ENCODE data around the gene HOXA7.

The HOXA7 gene

DNA sequence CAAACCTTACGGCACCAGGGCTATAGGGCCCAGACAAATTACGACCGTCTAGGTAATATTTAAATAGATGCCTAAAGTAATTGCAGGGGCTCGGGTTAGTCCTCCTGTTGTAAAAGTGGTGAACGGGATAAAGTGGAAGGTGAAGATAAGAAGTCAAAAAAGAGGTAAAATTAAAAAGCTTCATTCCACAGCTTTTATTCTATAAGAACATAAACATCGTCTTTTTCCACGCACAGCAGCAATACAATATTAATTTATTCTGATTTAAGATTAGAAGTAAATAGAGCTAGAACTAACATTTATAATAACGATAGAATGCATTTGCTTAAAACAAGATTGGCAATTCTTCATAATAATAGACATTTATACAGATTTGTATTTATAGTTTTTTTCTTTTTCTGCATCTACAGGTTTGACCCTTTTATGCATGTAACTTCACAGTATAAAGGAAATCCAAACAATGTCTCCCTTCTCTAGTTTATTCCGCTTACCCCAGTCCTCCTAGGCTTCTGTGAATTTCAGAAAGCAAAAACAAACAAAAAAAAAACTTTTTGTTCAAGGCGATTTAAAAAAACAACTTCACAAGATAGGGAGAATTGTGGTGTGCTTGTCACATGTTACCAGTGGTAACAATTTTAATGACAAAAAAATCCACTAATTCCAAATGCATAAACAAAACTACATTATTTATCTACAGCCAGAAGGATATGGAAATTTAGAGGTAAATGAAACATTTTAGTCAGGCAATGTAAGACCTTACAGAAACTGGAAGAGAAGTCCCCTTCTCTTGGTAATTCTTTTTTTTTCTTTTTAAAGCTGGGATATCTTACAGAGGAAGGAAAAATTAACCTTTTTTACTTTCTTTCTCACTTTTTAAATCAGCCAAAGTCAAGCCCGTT is 14.2 kb upstream of the HOXA7 start:
- DNase-seq (ENCODE audit: low read depth in 2 of 2) = no peak

DNA sequence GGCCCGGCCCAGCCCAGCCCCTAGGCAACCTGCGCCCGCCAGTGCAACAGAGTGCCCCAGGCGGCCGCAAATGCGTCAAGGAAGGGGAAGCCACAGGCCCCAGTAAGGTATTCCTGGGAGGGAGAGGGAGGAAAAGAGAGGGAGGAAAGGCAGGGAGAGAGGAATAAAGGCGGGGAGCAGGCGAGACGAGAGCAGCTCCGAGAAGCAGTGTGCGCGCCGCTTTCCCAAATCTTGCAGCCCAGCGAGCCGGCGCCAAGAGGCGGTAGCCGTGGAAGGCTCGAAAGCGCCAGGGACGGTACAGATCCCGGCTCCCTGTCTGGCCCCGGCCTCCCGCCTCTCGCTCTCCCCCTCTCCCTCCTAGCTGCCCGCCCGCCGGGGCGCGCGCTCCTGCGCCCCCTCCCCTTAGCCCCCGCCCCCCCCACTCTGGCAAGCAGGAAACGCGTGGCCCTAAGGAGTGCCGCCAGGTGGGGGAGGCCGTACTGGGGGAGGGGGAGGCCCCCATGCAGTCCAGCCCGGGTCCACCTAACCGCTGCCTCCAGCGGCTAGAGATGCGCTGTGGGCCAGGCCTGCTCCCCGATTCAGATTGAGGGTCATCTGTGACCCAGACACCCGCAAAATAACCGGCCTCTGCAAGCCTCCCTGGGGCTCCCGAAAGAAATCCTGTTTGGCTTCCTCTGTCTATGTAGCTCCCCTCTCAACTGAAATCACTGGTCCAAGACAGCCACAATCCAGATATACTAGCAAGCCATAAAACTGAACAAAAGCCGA is 13.4 kb upstream of the HOXA7 start:
- no peak for DNase-seq (ENCODE audit: low read depth in 2 of 2)

DNA sequence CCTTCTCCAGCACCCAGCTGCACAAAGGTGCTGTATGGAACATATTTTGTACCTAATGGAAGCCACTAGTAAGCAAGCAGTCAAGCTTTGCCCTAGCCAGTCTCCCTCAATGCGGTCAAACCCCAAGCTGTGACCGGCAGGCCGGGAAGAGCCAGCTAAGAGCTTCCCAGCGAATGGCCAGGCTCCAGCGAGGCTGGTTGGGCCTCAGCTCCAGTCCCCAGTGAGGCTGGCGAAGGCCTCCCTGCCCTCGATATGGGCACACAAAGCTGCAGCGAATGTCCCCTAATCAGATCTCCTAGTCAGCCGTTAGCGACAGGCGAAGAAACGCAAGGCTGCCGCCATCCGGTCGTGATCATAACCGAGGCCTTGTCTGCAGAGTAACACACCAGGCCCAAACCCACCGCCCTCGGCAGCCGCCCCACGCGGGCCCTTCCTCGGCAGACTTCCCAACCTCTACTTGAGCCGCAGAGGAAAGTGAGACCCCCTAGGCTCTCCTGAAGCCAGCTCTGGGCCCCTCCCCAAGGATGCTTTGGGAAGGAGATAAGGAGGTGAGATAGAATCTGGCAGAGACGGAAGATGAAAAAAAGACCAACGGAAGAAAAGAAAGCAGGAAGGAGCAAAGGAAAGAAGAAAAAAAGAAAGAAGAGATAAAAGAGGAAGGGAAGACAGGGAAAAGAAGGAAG is 11.9 kb upstream of the HOXA7 start:
- DNase-seq (ENCODE audit: low read depth in 2 of 2) = no peak

DNA sequence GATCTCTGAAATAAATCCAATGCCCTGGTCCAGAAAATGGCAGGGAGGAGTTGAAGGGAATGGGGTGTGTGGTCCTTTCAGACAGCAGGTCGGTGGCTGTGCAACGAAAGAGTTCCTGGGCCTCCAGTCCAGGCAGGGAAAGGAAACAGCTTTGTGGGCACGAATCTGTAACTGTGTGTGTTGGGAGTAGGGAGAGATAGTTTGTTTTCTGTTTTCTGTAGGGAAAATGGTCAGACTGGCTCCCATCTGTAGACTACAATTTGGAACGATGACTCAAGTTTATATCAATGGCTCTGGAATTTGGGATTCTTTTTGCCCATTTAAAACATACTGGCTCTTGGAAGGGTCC is 11.4 kb upstream of the HOXA7 start:
- no peak for DNase-seq (ENCODE audit: low read depth in 2 of 2)

DNA sequence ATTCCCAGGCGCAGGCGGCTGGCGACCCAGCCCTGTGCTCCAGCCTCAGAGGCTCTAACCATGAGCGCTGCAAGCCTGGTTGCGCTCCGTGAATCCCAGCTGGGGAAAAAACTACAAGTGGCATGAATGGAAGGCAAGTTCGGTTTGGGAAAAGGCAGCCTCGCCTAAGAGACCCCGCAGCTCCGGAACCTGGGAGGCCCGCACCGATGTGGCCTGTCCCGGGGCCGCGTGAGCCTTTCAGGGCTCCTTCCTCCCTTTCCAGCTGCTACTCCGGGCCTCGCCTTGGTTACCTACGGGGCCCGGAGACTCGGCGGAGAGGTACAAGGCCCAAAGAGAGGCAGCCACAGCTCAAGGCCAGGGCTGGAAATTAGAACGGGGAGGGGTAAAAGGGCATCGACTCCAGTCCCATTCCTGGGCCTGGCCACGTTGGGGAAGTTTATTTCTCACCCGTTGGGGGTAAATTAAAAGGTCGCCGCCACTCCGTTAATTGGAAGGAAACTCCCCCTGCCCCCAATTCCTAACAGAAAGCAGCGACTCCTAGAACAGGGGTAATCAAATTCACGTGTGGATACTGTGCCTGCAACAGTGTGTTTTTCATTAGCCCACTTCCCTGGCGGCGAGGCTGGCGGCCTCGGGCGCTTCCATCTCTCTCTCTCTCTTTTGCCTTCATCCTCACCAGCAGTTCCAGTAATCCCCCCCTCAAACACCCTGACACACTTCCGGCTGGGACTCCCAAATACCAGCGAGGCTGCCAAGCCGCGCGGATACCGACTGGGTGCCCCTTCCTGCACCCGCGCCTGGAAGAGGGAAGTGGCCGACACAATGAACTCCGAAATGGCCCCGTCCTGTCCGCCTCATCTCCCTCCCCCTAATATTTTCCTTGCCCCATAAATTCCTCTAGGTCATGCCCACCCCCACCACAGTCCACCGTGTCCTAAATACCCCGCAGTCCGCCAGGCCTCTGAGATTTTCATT is 10.3 kb upstream of the HOXA7 start:
- no peak for DNase-seq (ENCODE audit: low read depth in 2 of 2)

DNA sequence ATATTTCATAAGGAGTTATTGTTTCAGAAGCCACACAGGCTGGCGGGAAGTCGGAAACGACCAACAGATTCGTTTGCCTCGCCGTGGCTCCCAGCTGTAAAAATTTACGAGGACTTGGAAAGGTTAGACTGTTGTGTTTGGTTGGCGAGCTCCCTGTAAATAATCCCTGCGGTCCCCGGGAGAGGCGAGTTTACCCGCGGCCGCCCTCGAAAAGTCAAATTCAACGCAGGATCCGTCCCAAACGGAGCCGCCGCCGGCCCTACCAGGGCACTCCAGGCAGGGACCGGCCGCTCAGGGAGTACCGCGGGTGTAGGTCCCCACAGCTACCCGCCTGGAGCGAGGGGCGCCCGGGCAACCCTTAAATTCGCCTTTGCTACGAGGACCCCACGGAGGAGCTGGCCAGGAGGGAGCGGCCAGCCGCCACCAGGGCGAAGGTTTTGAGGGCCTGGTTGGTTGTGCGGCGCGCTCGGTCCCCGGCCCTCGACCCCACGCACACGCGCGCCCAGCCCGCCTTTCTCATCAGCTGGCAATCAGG is 9.6 kb upstream of the HOXA7 start:
- DNase-seq (ENCODE audit: low read depth in 2 of 2) = no peak

DNA sequence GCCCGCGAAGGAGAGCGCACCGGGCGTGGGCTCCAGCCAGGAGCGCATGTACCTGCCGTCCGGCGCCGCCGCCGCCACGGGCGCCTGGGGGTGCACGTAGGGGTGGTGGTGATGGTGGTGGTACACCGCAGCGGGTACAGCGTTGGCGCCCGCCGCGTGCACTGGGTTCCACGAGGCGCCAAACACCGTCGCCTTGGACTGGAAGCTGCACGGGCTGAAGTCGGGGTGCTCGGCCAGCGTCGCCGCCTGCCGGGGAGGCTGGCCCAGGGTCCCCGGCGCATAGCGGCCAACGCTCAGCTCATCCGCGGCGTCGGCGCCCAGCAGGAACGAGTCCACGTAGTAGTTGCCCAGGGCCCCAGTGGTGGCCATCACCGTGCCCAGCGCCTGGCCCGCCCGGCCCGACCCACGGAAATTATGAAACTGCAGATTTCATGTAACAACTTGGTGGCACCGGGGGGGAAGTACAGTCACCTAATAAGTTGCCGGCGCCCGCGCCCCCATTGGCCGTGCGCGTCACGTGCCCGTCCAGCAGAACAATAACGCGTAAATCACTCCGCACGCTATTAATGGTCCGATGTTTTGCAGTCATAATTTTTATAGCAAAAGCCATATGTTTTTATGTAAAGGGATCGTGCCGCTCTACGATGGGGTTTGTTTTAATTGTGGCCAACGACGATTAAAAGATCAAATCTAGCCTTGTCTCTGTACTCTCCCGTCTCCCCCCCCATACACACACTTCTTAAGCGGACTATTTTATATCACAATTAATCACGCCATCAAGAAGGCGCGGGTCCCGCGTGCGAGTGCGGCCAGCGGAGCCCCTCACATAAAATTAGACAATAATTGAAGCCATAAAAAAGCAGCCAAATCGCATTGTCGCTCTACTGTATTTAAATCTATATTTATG is 8.9 kb upstream of the HOXA7 start, which contains the start of gene HOXA9:
Gene HOXA9, minus strand, starts transcription at position 449 of the 907 bp plus-strand sequence. Its CDS starts 80 bp downstream, at position 369.
- DNase-seq (ENCODE audit: low read depth in 2 of 2) = no peak

DNA sequence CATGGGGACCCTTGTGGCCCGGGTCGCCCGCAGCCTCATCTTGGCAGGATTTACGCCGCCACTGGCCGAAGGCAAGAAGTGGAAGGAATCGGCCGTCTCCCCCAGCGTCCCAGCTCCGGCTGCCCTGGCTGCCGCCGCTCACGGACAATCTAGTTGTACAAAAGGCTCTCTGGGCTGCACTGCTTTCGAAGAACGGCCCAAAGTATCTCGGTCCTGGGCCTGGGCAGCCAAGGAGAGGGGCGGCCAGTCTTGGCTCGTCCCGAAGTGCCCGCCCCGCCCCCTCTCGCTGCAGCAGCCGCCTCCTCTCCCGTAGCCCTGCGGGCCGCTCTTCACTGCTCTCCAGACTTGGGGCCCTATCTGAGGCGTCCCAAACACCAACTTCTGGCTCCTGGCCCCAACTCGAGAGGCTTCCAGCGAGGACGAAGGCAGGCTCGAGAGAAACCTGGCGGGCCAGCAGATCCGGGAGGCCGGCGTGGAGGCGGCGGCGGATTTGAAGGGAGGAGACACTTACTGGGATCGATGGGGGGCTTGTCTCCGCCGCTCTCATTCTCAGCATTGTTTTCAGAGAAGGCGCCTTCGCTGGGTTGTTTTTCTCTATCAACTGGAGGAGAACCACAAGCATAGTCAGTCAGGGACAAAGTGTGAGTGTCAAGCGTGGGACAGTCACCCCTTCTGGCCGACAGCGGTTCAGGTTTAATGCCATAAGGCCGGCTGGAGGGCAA is 8.1 kb upstream of the HOXA7 start:
- DNase-seq (ENCODE audit: low read depth in 2 of 2) = no peak

DNA sequence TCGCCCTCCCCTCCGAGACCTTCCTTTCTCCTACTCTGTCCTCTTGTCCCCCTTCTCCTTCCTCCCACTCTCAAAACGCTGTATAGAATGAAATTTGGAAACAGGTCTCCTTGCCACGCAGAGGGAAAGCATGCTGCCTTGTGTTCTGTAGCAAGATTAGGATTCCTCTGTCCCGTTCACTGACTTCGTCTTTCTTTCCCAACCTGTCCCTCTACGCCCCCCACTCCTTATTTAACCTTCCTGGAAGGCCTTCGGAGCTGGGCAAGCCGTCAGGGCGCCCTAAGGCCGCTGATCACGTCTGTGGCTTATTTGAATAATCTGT is 7.5 kb upstream of the HOXA7 start:
- DNase-seq (ENCODE audit: low read depth in 2 of 2) = no peak

DNA sequence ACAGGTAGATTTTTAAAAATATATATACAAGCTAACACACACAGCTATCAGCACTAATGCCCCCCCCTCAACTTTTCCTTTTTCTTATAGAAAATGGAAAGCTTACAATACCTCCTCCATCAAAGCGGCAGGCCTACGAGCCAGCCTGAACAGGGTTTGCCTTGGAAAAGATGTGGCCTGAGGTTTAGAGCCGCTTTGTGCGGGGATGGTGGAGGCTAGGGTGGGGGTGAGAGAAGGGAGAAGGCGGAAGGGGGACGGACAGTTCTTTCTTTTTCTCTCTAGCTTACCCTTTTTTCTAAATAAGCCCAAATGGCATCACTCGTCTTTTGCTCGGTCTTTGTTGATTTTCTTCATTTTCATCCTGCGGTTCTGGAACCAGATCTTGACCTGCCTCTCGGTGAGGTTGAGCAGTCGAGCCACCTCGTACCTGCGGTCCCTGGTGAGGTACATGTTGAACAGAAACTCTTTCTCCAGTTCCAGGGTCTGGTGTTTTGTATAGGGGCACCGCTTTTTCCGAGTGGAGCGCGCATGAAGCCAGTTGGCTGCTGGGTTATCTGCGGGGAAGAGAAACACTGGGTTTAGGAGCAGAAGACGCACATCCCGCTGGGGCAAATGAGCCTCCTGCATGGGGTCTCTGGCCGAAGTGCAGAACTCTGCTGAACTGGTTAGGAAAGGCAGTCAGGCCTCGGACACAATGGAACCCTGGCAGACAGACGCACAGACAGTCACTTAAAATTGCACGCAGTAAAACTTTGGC is 7.0 kb upstream of the HOXA7 start:
- DNase-seq (ENCODE audit: low read depth in 2 of 2) = no peak

DNA sequence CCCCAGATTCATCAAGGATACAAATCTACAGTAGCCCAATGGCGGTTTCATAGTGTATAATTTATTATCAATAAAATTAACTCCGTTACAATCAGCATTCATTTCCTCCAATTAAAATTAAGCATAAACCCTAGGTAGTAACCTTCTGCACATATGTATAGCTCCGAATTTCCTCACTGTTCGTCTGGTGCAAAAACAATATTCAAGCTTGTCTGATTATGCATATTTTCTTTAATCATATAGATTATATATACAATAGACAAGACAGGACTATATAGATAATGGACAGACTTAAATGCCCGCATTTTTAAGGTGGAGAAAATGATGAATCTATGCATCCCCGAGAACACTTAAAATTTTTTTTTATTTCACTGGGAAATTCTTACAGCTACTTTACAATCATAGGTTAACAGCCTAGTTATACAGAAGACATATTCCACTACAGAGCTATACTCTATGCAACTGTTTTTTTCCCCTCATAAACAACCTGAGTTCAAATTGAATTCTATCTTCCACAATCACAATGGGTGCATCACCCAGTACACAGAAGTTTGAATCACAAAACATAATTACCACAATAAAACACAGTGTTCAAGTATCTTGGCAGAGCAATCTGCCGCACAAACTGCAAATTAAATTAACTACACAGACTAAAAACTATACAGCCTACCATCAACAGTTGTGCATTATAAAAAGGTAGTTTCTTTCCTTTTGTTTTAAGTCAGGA is 6.2 kb upstream of the HOXA7 start:
- DNase-seq (ENCODE audit: low read depth in 2 of 2) = no peak

DNA sequence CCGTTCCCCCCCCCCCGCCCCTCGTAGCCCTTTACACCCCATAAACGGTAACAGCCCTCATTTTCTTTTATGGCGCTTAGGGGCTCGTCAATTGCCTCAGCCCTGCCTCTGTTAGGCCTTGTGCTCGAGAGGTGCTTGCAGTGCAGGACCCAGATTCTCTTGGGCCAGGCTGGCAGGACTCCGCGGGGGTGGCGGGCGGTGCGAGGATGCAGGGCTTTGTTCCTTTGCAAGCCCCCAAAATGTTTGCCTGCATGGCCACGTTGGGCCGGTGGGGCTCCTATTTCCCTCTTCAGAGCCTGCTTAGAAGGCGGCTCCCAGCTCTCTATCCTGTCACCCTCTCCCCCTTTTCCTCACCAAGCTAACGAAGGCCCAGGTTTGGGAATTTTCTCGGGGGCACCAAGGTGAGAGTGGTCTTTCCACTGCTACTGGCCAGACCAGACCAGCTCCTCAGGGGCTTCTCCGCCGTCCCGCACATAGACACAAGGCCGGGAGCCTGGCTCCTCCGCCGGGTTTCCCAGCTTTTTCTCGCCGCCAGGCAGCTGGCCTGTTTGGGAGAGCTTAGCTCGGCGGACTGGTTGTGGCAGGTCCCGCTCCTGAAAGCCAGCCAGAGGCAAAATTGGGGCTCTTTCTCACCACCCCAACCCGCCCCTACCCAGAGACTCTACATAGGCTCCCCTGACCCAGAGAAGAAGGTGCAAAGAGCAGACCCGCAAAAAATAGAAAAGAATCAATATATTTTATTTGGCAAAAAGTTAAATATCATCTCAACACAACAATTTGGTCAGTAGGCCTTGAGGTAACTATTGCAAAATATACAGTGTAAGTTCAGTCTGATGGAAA is 5.5 kb upstream of the HOXA7 start:
- no peak for DNase-seq (ENCODE audit: low read depth in 2 of 2)

DNA sequence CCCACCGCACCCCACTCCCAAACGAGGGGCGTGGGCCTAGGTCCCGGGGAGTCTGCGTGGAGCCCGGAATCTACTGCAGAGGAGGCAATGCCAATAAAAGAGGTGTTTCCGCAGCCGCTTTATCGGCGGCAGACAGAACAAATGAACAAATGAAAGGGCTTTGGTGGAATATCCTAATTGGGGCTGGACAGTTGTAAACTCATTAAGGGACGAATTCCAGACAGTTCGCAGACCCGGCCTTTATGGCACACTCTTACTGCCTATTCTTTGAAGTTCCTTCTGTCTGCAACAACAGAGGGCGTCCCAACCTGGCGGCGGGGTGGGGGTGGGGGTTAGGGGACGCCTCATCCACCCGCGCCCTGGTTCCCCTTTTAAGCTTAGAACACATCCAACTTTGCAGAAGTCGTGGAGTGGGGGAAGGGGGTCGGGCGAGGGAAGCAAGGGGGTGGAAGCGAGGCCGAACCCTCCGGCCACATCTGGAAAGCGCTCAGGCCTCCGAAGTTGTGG is 4.8 kb upstream of the HOXA7 start:
- no peak for DNase-seq (ENCODE audit: low read depth in 2 of 2)

DNA sequence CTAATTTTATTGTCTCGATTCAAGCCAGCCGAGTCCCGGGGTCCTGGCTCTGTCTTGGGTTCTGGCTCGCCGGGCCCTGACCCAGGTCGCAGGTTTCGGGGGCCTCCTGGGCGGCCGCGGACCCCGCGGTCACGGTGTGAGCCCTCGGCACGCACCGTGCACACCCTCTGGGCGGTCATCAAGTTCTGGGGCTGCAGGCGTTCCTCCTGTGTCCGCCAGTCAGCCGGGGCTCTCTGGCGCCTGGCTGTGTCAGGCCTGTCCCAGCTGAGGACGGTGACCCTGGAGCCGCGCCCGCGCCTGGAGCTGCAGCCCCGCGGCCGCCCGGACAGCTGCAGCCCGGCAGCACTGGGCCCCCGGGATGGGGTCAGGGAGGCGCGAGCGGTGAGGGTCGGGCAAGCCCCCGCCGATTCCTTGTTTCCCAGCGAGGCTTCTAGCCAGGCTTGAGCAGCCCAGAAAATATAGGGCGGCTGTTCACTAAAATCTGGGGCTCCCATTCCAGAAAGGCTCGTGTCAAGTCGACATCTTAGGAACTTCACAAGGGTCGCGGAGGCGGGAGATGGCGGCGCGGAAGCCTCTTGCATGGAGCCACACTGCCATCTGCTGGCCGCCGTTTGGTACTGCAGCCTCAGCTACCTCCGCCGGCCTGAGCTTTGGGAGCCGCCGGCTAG is 4.2 kb upstream of the HOXA7 start:
- peak; percentile 72 to 77 for DNase-seq (ENCODE audit: low read depth in 2 of 2)

DNA sequence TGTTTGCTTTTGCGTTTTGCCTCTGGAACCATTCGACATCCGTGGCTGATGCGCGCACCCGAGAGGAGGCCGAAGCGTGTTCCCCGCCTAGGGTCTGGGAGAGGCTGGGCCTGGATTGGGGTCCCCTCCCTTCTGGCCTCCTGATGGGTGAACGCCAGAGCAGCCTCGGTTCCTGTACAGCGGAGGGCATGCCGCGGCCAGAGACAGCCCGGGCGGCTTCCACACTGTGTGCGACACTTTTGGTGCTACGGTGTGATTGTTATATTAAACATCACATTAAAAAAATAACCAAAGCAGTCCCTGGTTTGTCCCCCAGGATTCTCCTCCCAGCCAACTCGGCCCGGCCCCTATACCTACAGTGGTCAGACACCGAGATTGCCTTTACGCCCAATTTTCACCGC is 3.7 kb upstream of the HOXA7 start:
- no peak for DNase-seq (ENCODE audit: low read depth in 2 of 2)

Measured in stimulated activated CD4-positive, alpha-beta T cell treated with anti-CD3 and anti-CD28 coated beads, Interleukin-1b, Interleukin-23, amount 100 ng/mL, for 1 hour (primary cell).